K562 (cell line): Measurements from ENCODE around the gene RPS23. TPM values are rescaled to one million over a fixed set of nuclear protein-coding genes. Genes with fewer than 3 reads are reported as not detected.

Experiments
- ATAC-seq: fragments of 200-7000 bp; cut with Tn5 transposase; 3 replicates; pipeline ENCODE4 v1.9.1; 2020; ENCODE audit warnings: moderate library complexity
- BruUV-seq: library from RNA; stranded (reverse); fragments of 400-500 nt; replicated peaks from 2 replicates; lab custom pipeline; 2021; lab: Mats Ljungman, UMichigan
- CTCF ChIA-PET: fragments of 300-600 bp; formaldehyde crosslinking; extraction: SDS; loops from one replicate; lab custom pipeline; 2021; ENCODE audit warnings: low intra/inter-chr PET ratio; lab: Yijun Ruan, JAX
- POLR2A ChIA-PET: fragments of 300-600, 350-650 bp; sonication (Branson Sonifier 250); formaldehyde crosslinking; extraction: SDS; loops from one replicate; lab custom pipeline; 2021; ENCODE audit warnings: antibody characterized with exemption, inconsistent platforms; lab: Yijun Ruan, JAX
- DNase-seq, 4 experiments: peaks; one replicate each; pipeline versions ENCODE4 v3.0.0 to v3.0.0-alpha.2; 2011 to 2018; ENCODE audit warnings: low spot score in 3 of 4, mixed read lengths in 3 of 4; ENCODE audit errors: extremely low read depth in 1 of 4
- FAIRE-seq: peaks from 2 replicates; lab custom pipeline; 2011; peaks lifted over from hg19 to GRCh38; lab: Jason Lieb, UNC
- H2AFZ ChIP-seq: 2 replicates; pipeline ENCODE4 v1.6.0; 2011; ENCODE audit warnings: low read depth, low read length, control low read depth, inconsistent platforms
- H3K27ac ChIP-seq: fragments of 200-600 bp; 3 replicates; pipeline ENCODE4 v1.8.0; 2011; ENCODE audit warnings: low read depth, mild to moderate bottlenecking, control low read depth, inconsistent platforms, low read length, moderate library complexity, mixed read lengths; ENCODE audit errors: extremely low read depth
- H3K27me3 ChIP-seq, 2 experiments: fragments of 300-600 bp in 1 of 2; 2 replicates in 1 of 2; 3 replicates in 1 of 2; pipeline versions ENCODE4 v1.6.0 to v1.8.0; 2011; ENCODE audit warnings: inconsistent platforms in 2 of 2, low read length in 2 of 2, mild to moderate bottlenecking in 1 of 2, mixed read lengths in 1 of 2, moderate library complexity in 1 of 2; ENCODE audit not compliant: control insufficient read depth in 2 of 2, insufficient read depth in 2 of 2
- H3K36me3 ChIP-seq: fragments of 300-600 bp; 3 replicates; pipeline ENCODE4 v1.8.0; 2011; ENCODE audit warnings: mild to moderate bottlenecking, low read length, inconsistent platforms; ENCODE audit not compliant: control insufficient read depth, insufficient read depth
- H3K4me1 ChIP-seq, 2 experiments: fragments of 200-600 bp in 1 of 2; replicated peaks in 1 of 2; 2 replicates in 1 of 2; 3 replicates in 1 of 2; pipeline versions ENCODE4 v1.5.1 to v1.8.0; 2011; ENCODE audit warnings: inconsistent platforms in 2 of 2, low read length in 2 of 2, mild to moderate bottlenecking in 1 of 2, mixed read lengths in 1 of 2, moderate library complexity in 1 of 2; ENCODE audit not compliant: control insufficient read depth in 2 of 2, insufficient read depth in 2 of 2
- H3K4me2 ChIP-seq: 2 replicates; pipeline ENCODE4 v1.6.1; 2011; ENCODE audit warnings: low read length, control low read depth, inconsistent platforms, mixed read lengths; ENCODE audit not compliant: insufficient read depth
- H3K4me3 ChIP-seq: fragments of 200-600 bp; sonication (generic), shearing (Covaris generic); 2 replicates; pipeline ENCODE4 v1.5.1; 2016; ENCODE audit warnings: control low read depth, inconsistent platforms
- H3K79me2 ChIP-seq: fragments of 200-600 bp; 3 replicates; pipeline ENCODE4 v1.8.0; 2011; ENCODE audit warnings: low read length, inconsistent platforms; ENCODE audit not compliant: control insufficient read depth, insufficient read depth
- H3K9ac ChIP-seq, 2 experiments: 2 replicates each; pipeline versions ENCODE4 v1.6.0 to v1.6.1; 2011; ENCODE audit warnings: low read depth in 2 of 2, low read length in 2 of 2, control low read depth in 1 of 2, inconsistent platforms in 1 of 2, mild to moderate bottlenecking in 1 of 2, mixed read lengths in 1 of 2; ENCODE audit not compliant: insufficient read depth in 1 of 2
- H3K9me1 ChIP-seq: one replicate; pipeline ENCODE4 v1.6.0; 2011; ENCODE audit warnings: inconsistent platforms, mild to moderate bottlenecking, low read length, moderate library complexity; ENCODE audit not compliant: control insufficient read depth, insufficient read depth
- H3K9me3 ChIP-seq: replicated peaks from 2 replicates; pipeline ENCODE4 v1.5.1; 2011; ENCODE audit warnings: low read depth, low read length, inconsistent platforms; ENCODE audit not compliant: control insufficient read depth, insufficient read depth
- H4K20me1 ChIP-seq: replicated peaks from 2 replicates; pipeline ENCODE4 v1.6.1; 2011; ENCODE audit warnings: low read length, inconsistent platforms, mixed read lengths; ENCODE audit not compliant: control insufficient read depth, insufficient read depth
- BCOR ChIP-seq: fragments of 450-650 bp; IDR thresholded peaks from 2 replicates; pipeline ENCODE4 v1.6.1; 2016
- CBFA2T3 ChIP-seq: fragments of 450-650 bp; IDR thresholded peaks from 2 replicates; pipeline ENCODE4 v1.6.1; 2017
- HMGN3 ChIP-seq: IDR thresholded peaks from 2 replicates; pipeline ENCODE4 v1.6.1; 2011; ENCODE audit warnings: borderline replicate concordance, low read depth, mild to moderate bottlenecking, mixed read lengths, low read length; ENCODE audit not compliant: insufficient read length; ENCODE audit errors: extremely low read depth
- IFI16 ChIP-seq: fragments of 250-450 bp; sonication (Bioruptor Pico); IDR thresholded peaks from 2 replicates; pipeline ENCODE4 v2.1.2; 2022; ENCODE audit warnings: mild to moderate bottlenecking, inconsistent platforms
- RBM25 ChIP-seq: fragments of 200-400 bp; formaldehyde crosslinking; IDR thresholded peaks from 2 replicates; pipeline ENCODE4 v1.6.1; 2018; ENCODE audit warnings: low read length, low read depth, moderate library complexity; ENCODE audit not compliant: severe bottlenecking
- ZBTB8A ChIP-seq: fragments of 450-650 bp; IDR thresholded peaks from 2 replicates; pipeline ENCODE4 v1.6.1; 2018; ENCODE audit warnings: mild to moderate bottlenecking, moderate library complexity; ENCODE audit not compliant: partially characterized antibody
- ZFP36 ChIP-seq: fragments of 150-350 bp; IDR thresholded peaks from 2 replicates; pipeline ENCODE4 v1.6.1; 2018; ENCODE audit warnings: low read length, low read depth; ENCODE audit not compliant: partially characterized antibody
- in situ Hi-C: fragments of 300-500 bp; cut with MboI; formaldehyde crosslinking; loops from 4 replicates; pipeline ENCODE4 v1.15.0; 2018; ENCODE audit warnings: inconsistent platforms, mixed read lengths
- intact Hi-C: fragments of 100-400 bp; cut with micrococcal nuclease; formaldehyde crosslinking; loops from 2 replicates; pipeline ENCODE4 v1.14.2; 2022
- polyA plus RNA-seq, 8 experiments: library from polyadenylated mRNA; depleted of rRNA in 4 of 8; stranded (reverse) in 5 of 8; unstranded in 3 of 8; fragments of >200 nt; fragmentation: Nextera tagmentation in 2 of 8; fragmentation: Illumina TruSeq in 1 of 8; extraction: Ambion mirVana in 2 of 8; extraction: Trizol in 1 of 8; gene quantifications; 2 replicates each; pipeline versions ENCODE4 v1.2.1 to v1.2.3, GENCODE V29; 2011 to 2014; ENCODE audit warnings: inconsistent platforms in 1 of 8, missing spikeins in 1 of 8
- total RNA-seq, 7 experiments: library from RNA; depleted of rRNA in 6 of 7; stranded (reverse); fragments of >200 nt in 6 of 7; fragmentation: Illumina TruSeq in 2 of 7; extraction: Trizol in 2 of 7; gene quantifications; 2 replicates each; pipeline versions ENCODE4 v1.2.1 to v1.2.3, GENCODE V29; 2011 to 2021; ENCODE audit warnings: low replicate concordance in 1 of 7
- TF ChIP-seq, protein P1 (sequence below): fragments of 250-450 bp; sonication (Bioruptor Pico); IDR thresholded peaks from 2 replicates; pipeline ENCODE4 v1.5.1; 2021; ENCODE audit warnings: mild to moderate bottlenecking
- TF ChIP-seq, protein P2 (sequence below): sonication (generic); formaldehyde crosslinking; IDR thresholded peaks from 2 replicates; pipeline ENCODE4 v1.8.1; 2023; ENCODE audit warnings: mild to moderate bottlenecking, missing genetic modification reagents

RPS23 gene
- total and polyA plus RNA-seq, 9 of the 15 experiments (the other 6 are each of a cell fraction or from before 2014, with no cell fraction given): 3,252 to 10,689 (median 6,302) TPM

DNA sequence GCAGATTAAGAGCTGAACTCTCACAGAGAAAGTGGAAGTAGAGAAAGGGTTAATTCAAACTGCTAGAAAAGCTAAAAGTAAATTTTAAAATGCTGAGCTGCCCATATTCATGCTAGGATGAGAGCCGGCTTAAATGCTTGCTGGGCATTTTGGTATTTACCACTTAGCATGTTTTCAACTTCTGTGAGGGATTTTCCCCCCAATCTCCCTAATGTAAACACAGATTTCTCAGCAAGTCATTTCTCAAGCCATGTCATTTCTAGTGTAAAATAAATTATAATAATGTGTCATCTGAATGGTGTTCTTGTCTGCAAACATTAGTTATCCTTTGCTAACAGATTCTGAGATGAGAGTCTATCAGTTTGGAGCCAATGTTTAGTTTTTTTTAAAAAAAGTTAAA is 22.3 kb downstream of the RPS23 start (continued):
- TF ChIP-seq, protein P1, sequence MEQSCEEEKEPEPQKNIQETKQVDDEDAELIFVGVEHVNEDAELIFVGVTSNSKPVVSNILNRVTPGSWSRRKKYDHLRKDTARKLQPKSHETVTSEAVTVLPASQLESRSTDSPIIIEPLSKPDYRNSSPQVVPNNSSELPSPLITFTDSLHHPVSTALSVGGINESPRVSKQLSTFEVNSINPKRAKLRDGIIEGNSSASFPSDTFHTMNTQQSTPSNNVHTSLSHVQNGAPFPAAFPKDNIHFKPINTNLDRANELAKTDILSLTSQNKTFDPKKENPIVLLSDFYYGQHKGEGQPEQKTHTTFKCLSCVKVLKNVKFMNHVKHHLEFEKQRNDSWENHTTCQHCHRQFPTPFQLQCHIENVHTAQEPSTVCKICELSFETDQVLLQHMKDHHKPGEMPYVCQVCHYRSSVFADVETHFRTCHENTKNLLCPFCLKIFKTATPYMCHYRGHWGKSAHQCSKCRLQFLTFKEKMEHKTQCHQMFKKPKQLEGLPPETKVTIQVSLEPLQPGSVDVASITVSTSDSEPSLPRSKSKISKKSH (CRISPR knock-in tag): no peak
- TF ChIP-seq IFI16 (CRISPR knock-in tag): no peak
- TF ChIP-seq HMGN3: no peak
- no peak for TF ChIP-seq CBFA2T3
- TF ChIP-seq, protein P2, sequence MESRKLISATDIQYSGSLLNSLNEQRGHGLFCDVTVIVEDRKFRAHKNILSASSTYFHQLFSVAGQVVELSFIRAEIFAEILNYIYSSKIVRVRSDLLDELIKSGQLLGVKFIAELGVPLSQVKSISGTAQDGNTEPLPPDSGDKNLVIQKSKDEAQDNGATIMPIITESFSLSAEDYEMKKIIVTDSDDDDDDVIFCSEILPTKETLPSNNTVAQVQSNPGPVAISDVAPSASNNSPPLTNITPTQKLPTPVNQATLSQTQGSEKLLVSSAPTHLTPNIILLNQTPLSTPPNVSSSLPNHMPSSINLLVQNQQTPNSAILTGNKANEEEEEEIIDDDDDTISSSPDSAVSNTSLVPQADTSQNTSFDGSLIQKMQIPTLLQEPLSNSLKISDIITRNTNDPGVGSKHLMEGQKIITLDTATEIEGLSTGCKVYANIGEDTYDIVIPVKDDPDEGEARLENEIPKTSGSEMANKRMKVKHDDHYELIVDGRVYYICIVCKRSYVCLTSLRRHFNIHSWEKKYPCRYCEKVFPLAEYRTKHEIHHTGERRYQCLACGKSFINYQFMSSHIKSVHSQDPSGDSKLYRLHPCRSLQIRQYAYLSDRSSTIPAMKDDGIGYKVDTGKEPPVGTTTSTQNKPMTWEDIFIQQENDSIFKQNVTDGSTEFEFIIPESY (CRISPR knock-in tag): no peak

DNA sequence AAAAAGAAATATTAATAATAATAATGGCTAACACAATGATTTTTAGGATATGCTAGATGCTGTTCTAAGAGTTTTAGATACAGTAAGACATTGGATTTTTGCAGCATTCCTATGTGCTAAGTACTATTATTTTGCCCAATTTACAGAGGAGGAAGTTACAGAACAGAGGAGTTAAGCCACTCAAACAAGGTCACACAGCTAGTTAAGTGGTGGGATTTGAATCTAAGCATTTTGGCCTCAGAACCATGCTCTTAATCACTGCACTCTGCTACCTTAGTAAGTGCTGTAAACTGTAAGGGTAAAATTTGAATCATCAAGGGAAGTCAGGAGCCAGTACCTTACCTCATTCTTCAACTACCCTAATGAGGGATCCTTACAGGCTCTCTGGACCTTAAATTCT is 25.4 kb downstream of the RPS23 start:
- peak; percentile 6 for FAIRE-seq
- no peaks in the 10 kb centered on the region for H3K27me3 ChIP-seq

More for the DNA sequence above, 25.4 kb downstream of the RPS23 start:
- Histone ChIP-seq H3K4me3 (no peak overlapping the region), H3K36me3 (no peaks in the 10 kb centered on the region), H3K4me2 (no peak overlapping the region), H3K9me3 (0 out of 2 replicates have a peak, but pooled peaks cover 2% of the 10 kb centered on the region), H3K9ac (no peak overlapping the region), H3K9me1 (no peaks in the 10 kb centered on the region), H3K4me1 (no peaks in the 10 kb centered on the region), H4K20me1 (no peaks in the 10 kb centered on the region), H3K27ac (no peak overlapping the region), H3K79me2 (no peaks in the 10 kb centered on the region), H2AFZ (no peak overlapping the region)
- no TSS peak for BruUV-seq
- in situ Hi-C loops: no loop called here
- ChIA-PET CTCF (no interaction called here), POLR2A (no interaction called here)
- intact Hi-C loops: no loop called here
- no peak for DNase-seq
- ATAC-seq: no peak
- TF ChIP-seq ZBTB8A: no peak
- peak; percentile 65; the same call in 1 of the 2 replicates for TF ChIP-seq BCOR
- TF ChIP-seq RBM25: peak; percentile 91
- peak; percentile 42 for TF ChIP-seq ZFP36
